ENCODE results near the gene PDIK1L. TPM values are rescaled to one million over a fixed set of nuclear protein-coding genes. Genes with fewer than 3 reads are reported as not detected.

The PDIK1L gene
- total and polyA plus RNA-seq, 9 of the 15 experiments (the other 6 are each of a cell fraction or from before 2014, with no cell fraction given) = 12.8 to 30.2 (median 21.5) TPM

- no peaks in the 10 kb centered on the region for H3K9me3 ChIP-seq (replicated peaks; ENCODE audit: control insufficient read depth, insufficient read depth, low read depth, low read length)
- H3K79me2 ChIP-seq (ENCODE audit: control insufficient read depth, insufficient read depth, low read length) = peaks cover 17% of the 10 kb centered on the region
- H3K4me3 ChIP-seq = no peak overlapping the region
- no peaks in the 10 kb centered on the region for H4K20me1 ChIP-seq (replicated peaks; ENCODE audit: control insufficient read depth, insufficient read depth, low read length)
- H3K27ac ChIP-seq (ENCODE audit: extremely low read depth, low read depth, low read length) = peak overlapping the region; percentile 29
- intact Hi-C loops (cut with micrococcal nuclease) (no loop called here), in situ Hi-C loops (cut with MboI) (no loop called here)
- ATAC-seq (no peak), DNase-seq (ENCODE audit: extremely low read depth in 1 of 4, low spot score in 3 of 4) (no peak), FAIRE-seq (no peak)
- no peaks in the 10 kb centered on the region for H3K27me3 ChIP-seq (ENCODE audit: control insufficient read depth in 2 of 2, insufficient read depth in 2 of 2, low read length in 2 of 2)
- 46% methylated on average over 1 of the region's 1 CpG for WGBS (ENCODE audit: insufficient coverage, low coverage, missing lambda C conversion rate)
- no peaks in the 10 kb centered on the region for H3K9me1 ChIP-seq (ENCODE audit: control insufficient read depth, insufficient read depth, low read length)
- H3K4me1 ChIP-seq (replicated peaks in 1 of 2; ENCODE audit: control insufficient read depth in 2 of 2, insufficient read depth in 2 of 2, low read length in 2 of 2) = peaks cover 33 to 52% of the 10 kb centered on the region in 2 experiments
- H2AFZ ChIP-seq (ENCODE audit: low read depth, low read length) = peak overlapping the region; percentile 68
- ChIA-PET CTCF (ENCODE audit: low intra/inter-chr PET ratio) (no interaction called here), POLR2A (interaction anchor here (0.6 to 13.3 kb wide), 6 partner anchors 9 to 1136 kb away, joined by 3 to 237 read pairs (median 4); no protein-coding TSS in a partner anchor)
- no TSS peak for BruUV-seq (replicated peaks)
- H3K9ac ChIP-seq (ENCODE audit: insufficient read depth in 1 of 2, low read depth in 2 of 2, low read length in 2 of 2) = peak overlapping the region; percentile 23 to 32; a peak in 2 of 4 replicates
- H3K4me2 ChIP-seq (ENCODE audit: insufficient read depth, low read length) = no peak overlapping the region
- no peaks in the 10 kb centered on the region for H3K36me3 ChIP-seq (ENCODE audit: control insufficient read depth, insufficient read depth, low read length)
- no peak for TF ChIP-seq CSDE1 (IDR thresholded peaks at IDR 0.05)
- no peak for TF ChIP-seq CXXC5 (CRISPR knock-in tag; IDR thresholded peaks at IDR 0.05)
- TF ChIP-seq NR2C1 (IDR thresholded peaks at IDR 0.05) = no peak
- peak; percentile 14; the same call in 1 of the 2 replicates for TF ChIP-seq NR2C1 (tag; IDR thresholded peaks at IDR 0.05)
- TF ChIP-seq L3MBTL2 (IDR thresholded peaks at IDR 0.05) = 0 out of 2 replicates have a peak, but pooled peaks have one; percentile 15
- no peak for TF ChIP-seq ZNF431 (CRISPR knock-in tag; IDR thresholded peaks at IDR 0.05)
- TF ChIP-seq TCF15 (CRISPR knock-in tag; IDR thresholded peaks at IDR 0.05) = no peak
- no peak for TF ChIP-seq RREB1 (CRISPR knock-in tag; IDR thresholded peaks at IDR 0.05)
- TF ChIP-seq CREB1 (IDR thresholded peaks at IDR 0.05) = no peak
- no peak for TF ChIP-seq CREB1 (CRISPR knock-in tag; IDR thresholded peaks at IDR 0.05)
- no peak for TF ChIP-seq ZNF217 (CRISPR knock-in tag; IDR thresholded peaks at IDR 0.05)
- TF ChIP-seq HIVEP1 (CRISPR knock-in tag; IDR thresholded peaks at IDR 0.05) = 0 out of 2 replicates have a peak, but pooled peaks have one; percentile 56
- TF ChIP-seq MIER1 (IDR thresholded peaks at IDR 0.05; ENCODE audit: low read depth) = no peak
- TF ChIP-seq ZNF592 (IDR thresholded peaks at IDR 0.05) = peak; percentile 67
Measured at GRCh38 chr1:26130695-26131094, 19.1 kb downstream of the PDIK1L start.
